ENCODE data around the gene KCNH5.

DNA sequence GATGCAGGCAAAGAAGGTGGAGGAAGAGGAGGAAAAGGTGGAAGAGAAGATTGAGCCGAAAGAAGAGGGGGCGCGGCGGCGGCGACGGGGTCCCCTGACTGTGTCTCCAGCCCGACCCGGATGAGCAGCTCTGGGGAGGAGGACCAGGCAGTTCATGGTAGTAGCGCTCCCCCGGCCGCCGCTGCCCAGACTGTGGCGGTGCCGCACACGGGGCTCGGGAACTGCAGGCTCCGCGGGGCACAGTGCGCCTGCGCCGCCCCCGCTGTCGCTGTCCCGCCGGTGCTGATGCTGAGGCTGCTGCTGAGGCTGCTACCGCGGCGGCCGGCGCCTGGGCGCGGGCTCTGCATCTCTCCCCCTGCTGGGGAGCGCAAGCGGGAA is at the start of gene KCNH5:
- TF ChIP-seq POLR2A (IDR thresholded peaks at IDR 0.05), result no peak
- TF ChIP-seq CTCF (IDR thresholded peaks at IDR 0.05), result no peak

Measured in body of pancreas (tissue), 4 donors.